Measurements from ENCODE around the gene FANCF. TPM values are rescaled to one million over a fixed set of nuclear protein-coding genes. Genes with fewer than 3 reads are reported as not detected.

FANCF gene
- total and polyA plus RNA-seq, 9 donors = 4.3 to 14.6 (median 10.8) TPM

DNA sequence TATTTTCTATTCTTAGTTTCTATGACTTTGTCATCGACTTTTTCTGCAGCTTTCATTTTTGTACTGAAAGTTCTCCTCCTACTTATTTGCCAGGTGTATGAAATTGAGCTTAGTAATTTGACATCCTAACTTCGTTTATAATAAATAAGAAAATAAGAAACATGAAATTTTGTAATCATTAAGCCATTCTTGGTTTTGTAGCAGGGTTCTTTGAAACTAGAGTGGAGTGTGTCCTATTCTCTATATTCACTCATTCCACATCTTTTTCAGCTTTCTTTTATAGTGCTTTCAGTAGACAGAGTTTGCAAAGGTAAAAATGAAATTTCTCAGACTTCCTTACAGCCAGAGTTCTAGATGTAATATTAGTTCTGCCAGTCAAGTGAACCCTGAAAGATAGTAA lies 47.8 kb downstream of the FANCF start:
- TF ChIP-seq, protein P1, sequence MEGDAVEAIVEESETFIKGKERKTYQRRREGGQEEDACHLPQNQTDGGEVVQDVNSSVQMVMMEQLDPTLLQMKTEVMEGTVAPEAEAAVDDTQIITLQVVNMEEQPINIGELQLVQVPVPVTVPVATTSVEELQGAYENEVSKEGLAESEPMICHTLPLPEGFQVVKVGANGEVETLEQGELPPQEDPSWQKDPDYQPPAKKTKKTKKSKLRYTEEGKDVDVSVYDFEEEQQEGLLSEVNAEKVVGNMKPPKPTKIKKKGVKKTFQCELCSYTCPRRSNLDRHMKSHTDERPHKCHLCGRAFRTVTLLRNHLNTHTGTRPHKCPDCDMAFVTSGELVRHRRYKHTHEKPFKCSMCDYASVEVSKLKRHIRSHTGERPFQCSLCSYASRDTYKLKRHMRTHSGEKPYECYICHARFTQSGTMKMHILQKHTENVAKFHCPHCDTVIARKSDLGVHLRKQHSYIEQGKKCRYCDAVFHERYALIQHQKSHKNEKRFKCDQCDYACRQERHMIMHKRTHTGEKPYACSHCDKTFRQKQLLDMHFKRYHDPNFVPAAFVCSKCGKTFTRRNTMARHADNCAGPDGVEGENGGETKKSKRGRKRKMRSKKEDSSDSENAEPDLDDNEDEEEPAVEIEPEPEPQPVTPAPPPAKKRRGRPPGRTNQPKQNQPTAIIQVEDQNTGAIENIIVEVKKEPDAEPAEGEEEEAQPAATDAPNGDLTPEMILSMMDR (IDR thresholded peaks at IDR 0.05) = no peak
- H3K27me3 ChIP-seq = no peaks in the 10 kb centered on the region
- intact Hi-C loops (cut with DNase I) = no loop called here
- no peaks in the 10 kb centered on the region for H3K9me3 ChIP-seq
- no peak for DNase-seq
- H3K36me3 ChIP-seq = no peaks in the 10 kb centered on the region
- 42 to 70% (median 57%) methylated on average over 2 of the region's 2 CpGs for WGBS, 3 donors
- H3K27ac ChIP-seq = no peak overlapping the region
- no peaks in the 10 kb centered on the region for H3K4me1 ChIP-seq (ENCODE audit: insufficient read depth)
- no peak overlapping the region for H3K4me3 ChIP-seq

Other genes with a start within 250 kb of the FANCF start
- 1 to 10 TPM; 3.0 to 10.0 (median 4.2) TPM for gene GAS2, start 40.8 kb upstream of the FANCF start, total RNA-seq
- gene GAS2, start 40.8 kb upstream of the FANCF start, polyA plus RNA-seq = 1 to 10 TPM in 1 of 2 donors, under 1 TPM in 1; 0.76 to 1.1 TPM
- gene SVIP, start 204.0 kb upstream of the FANCF start, total RNA-seq = 10 to 100 TPM; 15.5 to 37.4 (median 21.1) TPM
- gene SVIP, start 204.0 kb upstream of the FANCF start, polyA plus RNA-seq = 10 to 100 TPM; 10.5 to 26.4 TPM
- gene CCDC179, start 234.7 kb upstream of the FANCF start, total RNA-seq = not detected
- gene CCDC179, start 234.7 kb upstream of the FANCF start, polyA plus RNA-seq = not detected

Measured in ovary (tissue), 9 donors.